Measurements from ENCODE around the gene GATD1. TPM values are rescaled to one million over a fixed set of nuclear protein-coding genes. Genes with fewer than 3 reads are reported as not detected.

GATD1 gene
- total and polyA plus RNA-seq, 9 of the 15 experiments (the other 6 are each of a cell fraction or from before 2014, with no cell fraction given), result 2.8 to 144 (median 36.9) TPM

GRCh38 chr11:809287-810039, 32.2 kb upstream of the GATD1 start, which contains the start of gene RPLP2 (continued):
- TF ChIP-seq MGA (IDR thresholded peaks at IDR 0.05), result peak; percentile 67
- TF ChIP-seq GMEB1 (CRISPR knock-in tag; IDR thresholded peaks at IDR 0.05), result peak; percentile 94
- no peak for TF ChIP-seq MCM2 (IDR thresholded peaks at IDR 0.05; ENCODE audit: low read depth)
- peak; percentile 96 for TF ChIP-seq RBFOX2 (IDR thresholded peaks at IDR 0.05; ENCODE audit: low read depth, low read length)
- 0 out of 2 replicates have a peak, but pooled peaks have one; percentile 30 for TF ChIP-seq ZC3H11A (IDR thresholded peaks at IDR 0.05; ENCODE audit: low read depth, low read length)
- TF ChIP-seq, protein P1, sequence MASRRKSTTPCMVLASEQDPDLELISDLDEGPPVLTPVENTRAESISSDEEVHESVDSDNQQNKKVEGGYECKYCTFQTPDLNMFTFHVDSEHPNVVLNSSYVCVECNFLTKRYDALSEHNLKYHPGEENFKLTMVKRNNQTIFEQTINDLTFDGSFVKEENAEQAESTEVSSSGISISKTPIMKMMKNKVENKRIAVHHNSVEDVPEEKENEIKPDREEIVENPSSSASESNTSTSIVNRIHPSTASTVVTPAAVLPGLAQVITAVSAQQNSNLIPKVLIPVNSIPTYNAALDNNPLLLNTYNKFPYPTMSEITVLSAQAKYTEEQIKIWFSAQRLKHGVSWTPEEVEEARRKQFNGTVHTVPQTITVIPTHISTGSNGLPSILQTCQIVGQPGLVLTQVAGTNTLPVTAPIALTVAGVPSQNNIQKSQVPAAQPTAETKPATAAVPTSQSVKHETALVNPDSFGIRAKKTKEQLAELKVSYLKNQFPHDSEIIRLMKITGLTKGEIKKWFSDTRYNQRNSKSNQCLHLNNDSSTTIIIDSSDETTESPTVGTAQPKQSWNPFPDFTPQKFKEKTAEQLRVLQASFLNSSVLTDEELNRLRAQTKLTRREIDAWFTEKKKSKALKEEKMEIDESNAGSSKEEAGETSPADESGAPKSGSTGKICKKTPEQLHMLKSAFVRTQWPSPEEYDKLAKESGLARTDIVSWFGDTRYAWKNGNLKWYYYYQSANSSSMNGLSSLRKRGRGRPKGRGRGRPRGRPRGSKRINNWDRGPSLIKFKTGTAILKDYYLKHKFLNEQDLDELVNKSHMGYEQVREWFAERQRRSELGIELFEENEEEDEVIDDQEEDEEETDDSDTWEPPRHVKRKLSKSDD (conservative IDR thresholded peaks at IDR 0.05; ENCODE audit: low read length), result no peak
- TF ChIP-seq CCAR2 (IDR thresholded peaks at IDR 0.05; ENCODE audit: low read depth, low read length), result no peak

All from K562 (cell line).